Mononuclear cell (primary cell): ENCODE measurements around the gene CAMSAP1. TPM values are rescaled to one million over a fixed set of nuclear protein-coding genes. Genes with fewer than 3 reads are reported as not detected.

Experiments
- H3K27me3 ChIP-seq: 2 replicates; pipeline ENCODE4 v1.6.0; 2011; ENCODE audit warnings: low read length, control low read depth; ENCODE audit not compliant: insufficient read depth
- H3K4me1 ChIP-seq: 2 replicates; pipeline ENCODE4 v1.5.1; 2011; ENCODE audit warnings: mild to moderate bottlenecking, low read length, control low read depth; ENCODE audit not compliant: insufficient read depth
- H3K4me3 ChIP-seq: 2 replicates; pipeline ENCODE4 v1.5.1; 2011; ENCODE audit warnings: mild to moderate bottlenecking, low read length, moderate library complexity
- H3K9me3 ChIP-seq: 2 replicates; pipeline ENCODE4 v1.5.1; 2011; ENCODE audit warnings: low read depth, mild to moderate bottlenecking, control low read depth, low read length
- total RNA-seq: library from RNA; depleted of rRNA; stranded (reverse); fragments of >200 nt; gene quantifications from one replicate; pipeline ENCODE4 v1.2.3, GENCODE V29; 2012

The CAMSAP1 gene
- total RNA-seq, 1 donor, result 17.2 TPM

DNA sequence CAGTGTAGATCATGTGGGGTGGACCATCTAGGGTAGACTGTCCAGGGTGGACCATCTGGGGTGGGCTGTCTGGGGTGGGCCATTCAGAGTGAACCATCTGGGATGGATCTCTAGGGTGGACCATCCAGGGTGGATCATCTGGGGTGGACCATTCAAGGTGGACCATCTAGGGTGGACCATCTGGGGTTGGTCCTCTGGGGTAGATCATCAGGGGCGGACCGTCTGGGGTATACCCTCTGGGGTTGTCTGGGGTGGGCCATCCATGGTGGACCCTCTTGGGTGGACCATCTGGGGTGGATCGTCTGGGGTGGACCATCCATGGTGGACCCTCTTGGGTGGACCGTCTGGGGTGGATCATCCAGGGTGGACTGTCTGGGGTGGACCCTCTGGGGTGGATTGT lies 141.1 kb downstream of the CAMSAP1 start:
- Histone ChIP-seq H3K27me3 (no peaks in the 10 kb centered on the region), H3K4me3 (no peak overlapping the region), H3K9me3 (no peaks in the 10 kb centered on the region), H3K4me1 (no peaks in the 10 kb centered on the region)

GRCh38 chr9:135765416-135765815 lies 141.9 kb downstream of the CAMSAP1 start:
- no peaks in the 10 kb centered on the region for H3K4me1 ChIP-seq
- H3K27me3 ChIP-seq, result no peaks in the 10 kb centered on the region
- no peaks in the 10 kb centered on the region for H3K9me3 ChIP-seq
- H3K4me3 ChIP-seq, result no peak overlapping the region

GRCh38 chr9:135764731-135765130 lies 142.6 kb downstream of the CAMSAP1 start:
- Histone ChIP-seq H3K4me3 (no peak overlapping the region), H3K9me3 (no peaks in the 10 kb centered on the region), H3K27me3 (no peaks in the 10 kb centered on the region), H3K4me1 (no peaks in the 10 kb centered on the region)

DNA sequence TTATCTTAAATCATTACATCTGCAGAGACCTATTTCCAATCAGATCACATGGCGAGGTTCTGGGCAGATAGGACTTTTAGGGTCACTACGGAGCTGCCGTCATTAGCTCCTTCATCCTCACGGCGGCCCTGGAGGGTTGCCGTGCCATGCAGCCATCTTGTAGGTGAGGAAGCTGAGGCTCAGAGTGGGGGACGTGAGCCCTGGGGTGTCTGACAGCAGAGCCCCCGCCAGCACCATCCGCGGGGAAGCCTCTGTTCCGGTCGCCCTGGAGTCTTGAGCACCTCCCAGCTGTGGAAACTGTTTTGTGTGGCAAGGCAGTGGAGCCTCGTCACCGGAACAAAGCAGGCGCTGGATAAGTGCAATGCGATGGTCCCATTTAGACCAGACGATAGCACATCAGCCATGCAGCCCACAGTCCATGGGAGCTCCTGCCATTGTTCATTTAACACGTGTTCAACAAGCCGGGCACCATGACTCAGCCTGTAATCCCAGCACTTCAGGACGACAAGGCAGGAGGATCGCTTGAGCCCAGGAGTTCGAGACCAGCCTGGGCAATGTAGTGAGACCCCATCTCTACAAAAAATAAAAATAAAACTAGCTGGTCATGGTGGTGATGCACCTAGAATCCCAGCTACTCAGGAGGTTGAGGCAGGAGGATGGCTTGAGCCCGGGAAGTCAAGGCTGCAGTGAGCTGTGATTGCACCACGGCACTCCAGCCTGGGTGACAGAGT lies 143.5 kb downstream of the CAMSAP1 start:
- Histone ChIP-seq H3K27me3 (no peaks in the 10 kb centered on the region), H3K9me3 (no peaks in the 10 kb centered on the region), H3K4me3 (no peak overlapping the region)

GRCh38 chr9:135762921-135763320 lies 144.4 kb downstream of the CAMSAP1 start:
- Histone ChIP-seq H3K4me3 (no peak overlapping the region), H3K27me3 (no peaks in the 10 kb centered on the region), H3K9me3 (no peaks in the 10 kb centered on the region)

More for the DNA sequence above, 143.5 kb downstream of the CAMSAP1 start:
- no peaks in the 10 kb centered on the region for H3K4me1 ChIP-seq

GRCh38 chr9:135761845-135762168 lies 145.5 kb downstream of the CAMSAP1 start:
- H3K4me1 ChIP-seq, result no peaks in the 10 kb centered on the region
- no peaks in the 10 kb centered on the region for H3K9me3 ChIP-seq
- H3K27me3 ChIP-seq, result no peaks in the 10 kb centered on the region
- H3K4me3 ChIP-seq, result no peak overlapping the region

More at GRCh38 chr9:135762921-135763320, 144.4 kb downstream of the CAMSAP1 start:
- H3K4me1 ChIP-seq, result no peaks in the 10 kb centered on the region

DNA sequence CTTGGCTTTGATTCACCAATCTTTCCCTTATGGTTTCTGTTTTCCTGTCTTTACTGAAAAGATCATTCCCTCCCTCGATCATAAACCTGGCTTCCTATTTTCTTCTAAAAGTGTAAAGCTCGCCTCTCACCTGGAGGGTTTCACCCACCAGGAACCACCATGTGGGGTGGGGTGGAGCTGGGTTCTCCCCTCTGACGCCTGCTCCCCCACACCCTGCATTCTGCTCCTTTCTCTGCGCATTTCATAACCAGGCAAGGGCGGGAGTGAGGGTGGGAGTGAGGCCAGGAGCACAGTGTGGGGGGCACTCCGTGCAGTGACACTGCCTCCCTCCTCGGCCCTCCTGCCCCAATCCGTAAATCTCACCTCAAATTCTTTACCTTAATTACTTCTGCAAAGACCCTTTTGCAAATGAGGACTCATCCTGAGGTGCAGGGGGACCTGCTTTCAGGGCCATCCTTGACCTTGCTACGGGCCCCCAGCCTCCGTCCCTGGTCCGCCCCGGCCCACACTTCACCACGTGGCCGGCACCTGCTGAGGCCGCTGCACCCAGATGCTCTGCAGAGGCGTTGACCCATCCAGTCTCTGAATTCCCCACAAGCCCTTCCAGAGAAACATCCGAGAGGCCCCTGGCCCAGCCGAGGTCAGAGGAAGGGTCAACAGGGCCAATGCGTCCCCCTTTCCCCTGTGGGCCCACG lies 146.0 kb downstream of the CAMSAP1 start:
- H3K4me1 ChIP-seq, result no peaks in the 10 kb centered on the region
- H3K9me3 ChIP-seq, result no peaks in the 10 kb centered on the region

DNA sequence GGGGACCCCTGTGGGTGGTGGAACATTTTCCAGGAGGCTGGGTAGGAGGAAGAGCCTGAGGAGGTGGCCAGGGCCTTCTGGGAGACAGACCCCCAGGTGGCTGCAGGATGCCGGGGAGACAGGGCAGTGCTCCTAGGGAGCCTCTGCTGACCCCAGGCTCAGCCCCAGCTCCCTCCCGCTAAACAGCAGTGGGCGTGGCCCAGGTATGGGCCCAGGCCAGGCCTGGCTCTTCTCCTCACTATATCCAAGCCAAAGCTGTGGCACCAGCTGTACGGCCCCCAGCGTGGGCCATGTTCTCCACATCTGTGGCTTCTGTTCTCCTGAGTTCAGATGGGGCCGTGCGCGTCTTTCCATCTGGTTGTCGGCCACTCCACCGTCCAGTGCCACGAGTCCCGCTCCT lies 146.9 kb downstream of the CAMSAP1 start:
- Histone ChIP-seq H3K4me3 (no peak overlapping the region), H3K4me1 (no peaks in the 10 kb centered on the region), H3K9me3 (no peaks in the 10 kb centered on the region), H3K27me3 (no peaks in the 10 kb centered on the region)

More for the DNA sequence above, 146.0 kb downstream of the CAMSAP1 start:
- Histone ChIP-seq H3K27me3 (no peaks in the 10 kb centered on the region), H3K4me3 (no peak overlapping the region)

DNA sequence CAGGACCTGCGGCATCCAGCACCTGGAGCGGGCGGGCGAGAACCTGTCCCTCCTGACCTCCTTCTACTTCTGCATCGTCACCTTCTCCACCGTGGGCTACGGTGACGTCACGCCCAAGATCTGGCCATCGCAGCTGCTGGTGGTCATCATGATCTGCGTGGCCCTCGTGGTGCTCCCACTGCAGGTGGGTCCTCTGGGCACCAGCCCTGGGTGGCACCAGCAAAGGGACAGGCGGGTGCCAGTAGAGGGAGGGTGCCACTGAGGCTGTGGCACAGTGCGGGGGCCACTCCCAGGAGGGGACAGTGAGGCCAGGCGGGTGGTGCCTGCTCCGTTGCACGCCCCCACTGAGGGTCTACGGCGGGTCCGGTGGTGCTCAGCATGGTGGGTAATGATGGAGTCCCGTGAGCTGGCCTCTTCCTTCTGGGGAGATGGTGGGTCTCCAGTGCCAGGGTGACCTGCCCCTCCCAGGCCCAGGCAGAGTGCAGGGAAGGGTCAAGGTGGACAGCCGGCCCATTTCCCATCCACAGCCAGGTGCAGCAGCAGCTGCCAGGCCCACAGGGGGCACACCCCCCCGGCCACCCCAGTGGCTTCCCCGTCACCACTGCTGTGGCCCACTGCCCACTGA lies 147.6 kb downstream of the CAMSAP1 start:
- Histone ChIP-seq H3K9me3 (no peaks in the 10 kb centered on the region), H3K4me3 (no peak overlapping the region), H3K4me1 (no peaks in the 10 kb centered on the region), H3K27me3 (no peaks in the 10 kb centered on the region)

GRCh38 chr9:135758870-135759269 lies 148.5 kb downstream of the CAMSAP1 start:
- Histone ChIP-seq H3K4me1 (no peaks in the 10 kb centered on the region), H3K9me3 (no peaks in the 10 kb centered on the region), H3K4me3 (no peak overlapping the region), H3K27me3 (no peaks in the 10 kb centered on the region)

Other genes with a start within 250 kb of the CAMSAP1 start
- gene LCN9, start 244.2 kb downstream of the CAMSAP1 start, total RNA-seq, result not detected
- not detected for gene SOHLH1, start 208.1 kb downstream of the CAMSAP1 start, total RNA-seq
- 0.10 TPM for gene KCNT1, start 205.4 kb downstream of the CAMSAP1 start, total RNA-seq
- 19.3 TPM for gene UBAC1, start 53.8 kb upstream of the CAMSAP1 start, total RNA-seq
- gene NACC2, start 187.7 kb upstream of the CAMSAP1 start, total RNA-seq, result 9.2 TPM
- gene TMEM250, start 211.3 kb upstream of the CAMSAP1 start, total RNA-seq, result 5.6 TPM